Astrocyte (in vitro differentiated cells and primary cell): ENCODE results near the gene PSIP1. TPM values are rescaled to one million over a fixed set of nuclear protein-coding genes. Genes with fewer than 3 reads are reported as not detected.

Experiments used
- DNase-seq: peaks from one replicate; pipeline ENCODE4 v3.0.0-alpha.2; 2010; ENCODE audit warnings: low read depth
- FAIRE-seq: peaks from 2 replicates; lab custom pipeline; 2011; peaks lifted over from hg19 to GRCh38; lab: Jason Lieb, UNC
- H2AFZ ChIP-seq: 2 replicates; pipeline ENCODE4 v1.6.0; 2012; ENCODE audit warnings: low read depth, low read length, inconsistent platforms
- H3K27ac ChIP-seq: 2 replicates; pipeline ENCODE4 v1.5.1; 2011; ENCODE audit warnings: low read depth, low read length, inconsistent platforms
- H3K27me3 ChIP-seq: 2 replicates; pipeline ENCODE4 v1.6.0; 2011; ENCODE audit warnings: low read length, inconsistent platforms; ENCODE audit not compliant: insufficient read depth
- H3K36me3 ChIP-seq: 2 replicates; pipeline ENCODE4 v1.5.1; 2011; ENCODE audit warnings: low read length, inconsistent platforms; ENCODE audit not compliant: insufficient read depth
- H3K4me1 ChIP-seq: 2 replicates; pipeline ENCODE4 v1.5.1; 2011; ENCODE audit warnings: low read length, inconsistent platforms; ENCODE audit not compliant: insufficient read depth
- H3K4me2 ChIP-seq: 2 replicates; pipeline ENCODE4 v1.6.0; 2012; ENCODE audit warnings: low read length, inconsistent platforms
- H3K4me3 ChIP-seq: 2 replicates; pipeline ENCODE4 v1.5.1; 2011; ENCODE audit warnings: low read depth, mild to moderate bottlenecking, low read length, inconsistent platforms; ENCODE audit not compliant: insufficient read depth
- H3K79me2 ChIP-seq: 2 replicates; pipeline ENCODE4 v1.6.0; 2012; ENCODE audit warnings: mild to moderate bottlenecking, low read length, inconsistent platforms; ENCODE audit not compliant: insufficient read depth
- H3K9ac ChIP-seq: 2 replicates; pipeline ENCODE4 v1.6.0; 2012; ENCODE audit warnings: mild to moderate bottlenecking, low read length, inconsistent platforms
- H3K9me3 ChIP-seq: 2 replicates; pipeline ENCODE4 v1.5.1; 2012; ENCODE audit warnings: low read depth, mild to moderate bottlenecking, low read length, inconsistent platforms; ENCODE audit not compliant: insufficient read depth
- H4K20me1 ChIP-seq: 2 replicates; pipeline ENCODE4 v1.6.0; 2012; ENCODE audit warnings: low read length, inconsistent platforms; ENCODE audit not compliant: insufficient read depth
- H3K27ac Mint-ChIP-seq: one replicate; pipeline ENCODE4 v1.8.0; 2021; ENCODE audit warnings: mild to moderate bottlenecking, mixed read lengths; ENCODE audit not compliant: unreplicated experiment
- H3K27me3 Mint-ChIP-seq: one replicate; pipeline ENCODE4 v1.8.0; 2021; ENCODE audit warnings: low read depth, mixed read lengths; ENCODE audit not compliant: unreplicated experiment
- H3K36me3 Mint-ChIP-seq: one replicate; pipeline ENCODE4 v1.8.0; 2021; ENCODE audit warnings: low read depth, mixed read lengths; ENCODE audit not compliant: unreplicated experiment
- H3K4me1 Mint-ChIP-seq: one replicate; pipeline ENCODE4 v1.8.0; 2021; ENCODE audit warnings: low read depth, mixed read lengths; ENCODE audit not compliant: unreplicated experiment
- H3K4me3 Mint-ChIP-seq: one replicate; pipeline ENCODE4 v1.8.0; 2021; ENCODE audit warnings: mild to moderate bottlenecking, moderate library complexity, mixed read lengths; ENCODE audit not compliant: unreplicated experiment
- H3K9me3 Mint-ChIP-seq: one replicate; pipeline ENCODE4 v1.8.0; 2021; ENCODE audit warnings: mild to moderate bottlenecking, mixed read lengths; ENCODE audit not compliant: unreplicated experiment
- EZH2 ChIP-seq: IDR thresholded peaks from 2 replicates; pipeline ENCODE4 v1.6.1; 2012; ENCODE audit warnings: mild to moderate bottlenecking, low read length, inconsistent platforms; ENCODE audit not compliant: insufficient read depth
- total RNA-seq: library from RNA; stranded (reverse); gene quantifications from 2 replicates; pipeline ENCODE4 v1.2.1, GENCODE V29; 2021
- TF ChIP-seq, protein P1 (sequence below): IDR thresholded peaks from 2 replicates; pipeline ENCODE4 v1.5.1; 2011; ENCODE audit warnings: low read depth, mild to moderate bottlenecking, inconsistent platforms, low read length, moderate library complexity; ENCODE audit not compliant: insufficient read depth

Gene PSIP1
- total RNA-seq, 1 donor from 2014 or later: 28.5 TPM

DNA sequence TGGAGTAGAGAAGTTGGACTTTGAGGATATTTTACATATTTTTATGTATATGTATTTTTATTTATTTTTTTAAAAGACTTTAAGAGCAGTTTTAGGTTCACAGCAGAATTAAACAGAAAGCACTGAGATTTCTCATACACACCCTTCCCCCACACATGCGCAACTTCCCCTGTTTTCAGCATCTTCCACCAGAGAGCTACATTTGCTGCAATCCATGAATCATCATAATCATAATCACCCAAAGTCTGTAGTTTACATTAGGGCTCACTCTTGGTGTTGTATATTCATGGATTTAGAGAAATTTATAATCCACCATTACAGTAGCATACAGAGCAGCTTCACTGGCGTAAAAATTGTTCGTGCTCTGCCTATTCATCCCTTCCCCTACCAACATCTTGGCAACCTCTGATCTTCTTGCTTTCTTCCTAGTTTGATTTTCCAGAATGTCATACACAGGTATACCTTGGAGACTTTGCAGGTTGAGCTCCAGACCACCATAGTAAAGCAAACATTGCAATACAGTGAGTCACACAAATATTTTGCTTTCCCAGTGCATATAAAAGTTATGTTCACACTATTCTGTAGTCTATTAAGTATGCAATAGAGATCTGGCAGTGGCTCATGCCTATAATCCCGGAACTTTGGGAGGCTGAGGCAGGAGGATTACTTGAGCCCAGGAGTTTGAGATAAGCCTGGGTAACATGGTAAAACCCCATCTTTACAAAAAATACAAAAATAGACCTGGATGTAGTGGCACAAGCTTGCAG lies 32.5 kb upstream of the PSIP1 start:
- H3K4me2 ChIP-seq: no peak overlapping the region
- Mint-ChIP-seq H3K27ac (no peak overlapping the region), H3K27me3 (no peaks in the 10 kb centered on the region), H3K36me3 (no peaks in the 10 kb centered on the region), H3K4me3 (no peak overlapping the region), H3K4me1 (no peaks in the 10 kb centered on the region), H3K9me3 (no peaks in the 10 kb centered on the region)
- DNase-seq: no peak
- no peak overlapping the region for H3K9ac ChIP-seq
- H4K20me1 ChIP-seq: no peaks in the 10 kb centered on the region
- H2AFZ ChIP-seq: no peak overlapping the region
- no peaks in the 10 kb centered on the region for H3K79me2 ChIP-seq
- no peak overlapping the region for H3K27ac ChIP-seq
- no peaks in the 10 kb centered on the region for H3K9me3 ChIP-seq
- TF ChIP-seq EZH2: no peak
- TF ChIP-seq, protein P1, sequence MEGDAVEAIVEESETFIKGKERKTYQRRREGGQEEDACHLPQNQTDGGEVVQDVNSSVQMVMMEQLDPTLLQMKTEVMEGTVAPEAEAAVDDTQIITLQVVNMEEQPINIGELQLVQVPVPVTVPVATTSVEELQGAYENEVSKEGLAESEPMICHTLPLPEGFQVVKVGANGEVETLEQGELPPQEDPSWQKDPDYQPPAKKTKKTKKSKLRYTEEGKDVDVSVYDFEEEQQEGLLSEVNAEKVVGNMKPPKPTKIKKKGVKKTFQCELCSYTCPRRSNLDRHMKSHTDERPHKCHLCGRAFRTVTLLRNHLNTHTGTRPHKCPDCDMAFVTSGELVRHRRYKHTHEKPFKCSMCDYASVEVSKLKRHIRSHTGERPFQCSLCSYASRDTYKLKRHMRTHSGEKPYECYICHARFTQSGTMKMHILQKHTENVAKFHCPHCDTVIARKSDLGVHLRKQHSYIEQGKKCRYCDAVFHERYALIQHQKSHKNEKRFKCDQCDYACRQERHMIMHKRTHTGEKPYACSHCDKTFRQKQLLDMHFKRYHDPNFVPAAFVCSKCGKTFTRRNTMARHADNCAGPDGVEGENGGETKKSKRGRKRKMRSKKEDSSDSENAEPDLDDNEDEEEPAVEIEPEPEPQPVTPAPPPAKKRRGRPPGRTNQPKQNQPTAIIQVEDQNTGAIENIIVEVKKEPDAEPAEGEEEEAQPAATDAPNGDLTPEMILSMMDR: no peak
- H3K27me3 ChIP-seq: no peaks in the 10 kb centered on the region
- no peaks in the 10 kb centered on the region for H3K4me1 ChIP-seq
- no peaks in the 10 kb centered on the region for H3K36me3 ChIP-seq
- no peak for FAIRE-seq
- H3K4me3 ChIP-seq: no peak overlapping the region

DNA sequence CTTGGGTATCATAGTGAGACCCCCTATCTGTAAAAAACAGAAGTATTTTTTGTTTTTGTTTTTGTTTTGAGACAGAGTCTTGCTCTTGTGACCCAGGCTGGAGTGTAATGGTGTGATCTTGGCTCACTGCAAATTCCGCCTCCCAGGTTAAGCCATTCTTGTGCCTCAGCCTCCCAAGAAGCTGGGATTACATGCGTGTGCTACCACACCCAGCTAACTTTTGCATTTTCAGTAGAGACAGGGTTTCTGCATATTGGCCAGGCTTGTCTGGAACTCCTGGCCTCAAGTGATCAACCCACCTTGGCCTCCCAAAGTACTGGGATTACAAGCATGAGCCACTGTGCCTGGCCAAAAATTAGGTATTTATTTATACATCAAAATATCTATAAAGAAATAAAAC lies 31.9 kb upstream of the PSIP1 start:
- Histone ChIP-seq H3K36me3 (no peaks in the 10 kb centered on the region), H4K20me1 (no peaks in the 10 kb centered on the region), H3K79me2 (no peaks in the 10 kb centered on the region), H3K27ac (no peak overlapping the region), H3K4me3 (no peak overlapping the region), H3K4me2 (no peak overlapping the region), H2AFZ (no peak overlapping the region), H3K9me3 (no peaks in the 10 kb centered on the region), H3K27me3 (no peaks in the 10 kb centered on the region), H3K4me1 (no peaks in the 10 kb centered on the region), H3K9ac (no peak overlapping the region)
- Mint-ChIP-seq H3K4me3 (no peak overlapping the region), H3K27me3 (no peaks in the 10 kb centered on the region), H3K36me3 (no peaks in the 10 kb centered on the region), H3K9me3 (no peaks in the 10 kb centered on the region), H3K4me1 (no peaks in the 10 kb centered on the region), H3K27ac (no peak overlapping the region)
- TF ChIP-seq EZH2: no peak
- TF ChIP-seq, protein P1: no peak
- FAIRE-seq (no peak), DNase-seq (no peak)

DNA sequence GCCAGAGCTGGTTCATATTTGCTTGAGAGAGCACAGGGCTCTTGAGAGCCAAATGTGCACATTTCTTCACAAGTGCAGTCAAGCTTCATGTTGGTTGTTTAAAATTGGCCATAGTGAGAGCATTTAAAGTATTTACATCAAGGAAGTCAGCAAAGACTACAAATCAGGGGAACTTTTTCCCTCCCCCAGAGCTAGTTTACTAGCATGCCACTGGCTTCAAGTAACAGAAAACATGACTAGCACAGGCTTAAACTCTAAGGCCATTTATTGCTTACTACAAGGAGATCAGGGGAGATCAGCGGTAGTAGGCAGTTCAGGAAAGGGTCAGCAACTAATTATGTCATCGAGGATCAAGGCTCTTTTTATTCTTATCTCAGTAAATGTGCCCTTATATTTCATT lies 31.1 kb upstream of the PSIP1 start:
- H3K9me3 ChIP-seq: no peaks in the 10 kb centered on the region
- no peaks in the 10 kb centered on the region for H3K9me3 Mint-ChIP-seq
- H3K27me3 Mint-ChIP-seq: no peaks in the 10 kb centered on the region
- no peaks in the 10 kb centered on the region for H3K4me1 ChIP-seq
- no peak overlapping the region for H3K4me3 ChIP-seq
- no peaks in the 10 kb centered on the region for H3K36me3 ChIP-seq
- H2AFZ ChIP-seq: no peak overlapping the region
- H3K27ac ChIP-seq: no peak overlapping the region
- no peak overlapping the region for H3K27ac Mint-ChIP-seq
- no peaks in the 10 kb centered on the region for H3K4me1 Mint-ChIP-seq
- H3K4me3 Mint-ChIP-seq: no peak overlapping the region
- H3K36me3 Mint-ChIP-seq: no peaks in the 10 kb centered on the region
- no peak for DNase-seq
- H4K20me1 ChIP-seq: no peaks in the 10 kb centered on the region
- H3K9ac ChIP-seq: no peak overlapping the region
- no peak for TF ChIP-seq EZH2
- TF ChIP-seq, protein P1: no peak
- no peaks in the 10 kb centered on the region for H3K27me3 ChIP-seq
- no peak overlapping the region for H3K4me2 ChIP-seq
- FAIRE-seq: no peak
- H3K79me2 ChIP-seq: no peaks in the 10 kb centered on the region
